ENCODE data around the gene STAT4.

STAT4 gene

GRCh38 chr2:191018643-191019119, 132.1 kb downstream of the STAT4 start:
- DNase-seq, result no peak

- DNase-seq, result no peak
Observed at GRCh38 chr2:191018048-191018447, 132.7 kb downstream of the STAT4 start.

- no peak for DNase-seq
Observed at GRCh38 chr2:191015831-191016230, 135.0 kb downstream of the STAT4 start.

GRCh38 chr2:191015239-191015638, 135.6 kb downstream of the STAT4 start:
- no peak for DNase-seq

GRCh38 chr2:191014653-191015020, 136.2 kb downstream of the STAT4 start:
- DNase-seq, result no peak

GRCh38 chr2:191013932-191014652, 136.7 kb downstream of the STAT4 start, which contains the start of gene STAT1:
STAT1 (minus strand) TSS chr2:191014171; CDS start chr2:191010003, 4,168 bp downstream.
- peak; percentile 37 to 94 (median 89) for DNase-seq

- peak in 1 of 56 donors; percentile 67 for DNase-seq
Observed at GRCh38 chr2:191013682-191013931, 137.2 kb downstream of the STAT4 start.

GRCh38 chr2:191012845-191013681, 137.7 kb downstream of the STAT4 start:
- peak in 1 of 56 donors; percentile 38 for DNase-seq

GRCh38 chr2:191012346-191012745, 138.4 kb downstream of the STAT4 start:
- no peak for DNase-seq

- no peak for DNase-seq
Observed at GRCh38 chr2:191010887-191011885, 139.6 kb downstream of the STAT4 start.

- DNase-seq, result no peak
Observed at GRCh38 chr2:191009541-191010374, 141.0 kb downstream of the STAT4 start.

- DNase-seq, result no peak
Observed at GRCh38 chr2:191008286-191008685, 142.5 kb downstream of the STAT4 start.

- no peak for DNase-seq
Observed at GRCh38 chr2:191006997-191007783, 143.6 kb downstream of the STAT4 start.

- DNase-seq, result no peak
Observed at GRCh38 chr2:191006297-191006696, 144.5 kb downstream of the STAT4 start.

GRCh38 chr2:191003405-191004309, 147.1 kb downstream of the STAT4 start:
- DNase-seq, result no peak

- no peak for DNase-seq
Observed at GRCh38 chr2:191001624-191002023, 149.2 kb downstream of the STAT4 start.

- DNase-seq, result no peak
Observed at GRCh38 chr2:191001032-191001431, 149.8 kb downstream of the STAT4 start.

- DNase-seq, result peak in 1 of 56 donors; percentile 4
Observed at GRCh38 chr2:190999949-191000665, 150.7 kb downstream of the STAT4 start.

Measured in nucleus accumbens (tissue), 56 donors.